Liver (tissue), 9 donors: ENCODE measurements around the gene KCNIP4. TPM values are rescaled to one million over a fixed set of nuclear protein-coding genes. Genes with fewer than 3 reads are reported as not detected.

Experiments used
- DNase-seq: peaks from one replicate; pipeline ENCODE4 v3.0.0-alpha.2; 2017; ENCODE audit warnings: low spot score
- H3K27ac ChIP-seq, 2 donors: one replicate each; pipeline ENCODE4 v1.7.0; 2013; ENCODE audit warnings: inconsistent platforms in 2 of 2, low read length in 2 of 2, control low read depth in 1 of 2, low read depth in 1 of 2, mild to moderate bottlenecking in 1 of 2
- H3K27me3 ChIP-seq, 4 donors: one replicate each; pipeline versions ENCODE4 v1.6.1 to v1.7.0; 2013; ENCODE audit warnings: low read length in 3 of 4, inconsistent platforms in 1 of 4, mild to moderate bottlenecking in 1 of 4, moderate library complexity in 1 of 4; ENCODE audit not compliant: control insufficient read depth in 4 of 4, insufficient read depth in 4 of 4
- H3K36me3 ChIP-seq, 4 donors: one replicate each; pipeline versions ENCODE4 v1.6.1 to v1.7.0; 2013; ENCODE audit warnings: low read length in 3 of 4, mild to moderate bottlenecking in 3 of 4, low read depth in 1 of 4, moderate library complexity in 1 of 4; ENCODE audit not compliant: control insufficient read depth in 4 of 4, insufficient read depth in 3 of 4
- H3K4me1 ChIP-seq, 4 donors: one replicate each; pipeline versions ENCODE4 v1.6.1 to v1.7.0; 2013; ENCODE audit warnings: low read length in 3 of 4, mild to moderate bottlenecking in 3 of 4, moderate library complexity in 1 of 4; ENCODE audit not compliant: control insufficient read depth in 4 of 4, insufficient read depth in 4 of 4
- H3K4me3 ChIP-seq, 3 donors: one replicate each; pipeline versions ENCODE4 v1.6.1 to v1.7.0; 2013; ENCODE audit warnings: low read length in 3 of 3, control low read depth in 1 of 3, low read depth in 1 of 3, mild to moderate bottlenecking in 1 of 3
- H3K9ac ChIP-seq, 2 donors: one replicate each; pipeline ENCODE4 v1.7.0; 2013; ENCODE audit warnings: low read length in 2 of 2, mild to moderate bottlenecking in 2 of 2, moderate library complexity in 2 of 2, control low read depth in 1 of 2, low read depth in 1 of 2
- H3K9me3 ChIP-seq, 4 donors: one replicate each; pipeline versions ENCODE4 v1.6.1 to v1.7.0; 2013; ENCODE audit warnings: low read length in 3 of 4; ENCODE audit not compliant: control insufficient read depth in 4 of 4
- FOXA1 ChIP-seq: IDR thresholded peaks from 2 replicates; pipeline ENCODE4 v1.6.1; 2016; ENCODE audit warnings: antibody characterized with exemption
- FOXA2 ChIP-seq: IDR thresholded peaks from 2 replicates; pipeline ENCODE4 v1.6.1; 2016; ENCODE audit warnings: antibody characterized with exemption
- GABPA ChIP-seq, 2 donors: IDR thresholded peaks in 1 of 2; conservative IDR thresholded peaks in 1 of 2; 2 replicates each; pipeline ENCODE4 v1.6.1; 2016; ENCODE audit warnings: antibody characterized with exemption in 2 of 2, mild to moderate bottlenecking in 1 of 2, moderate library complexity in 1 of 2
- HNF4A ChIP-seq, 2 donors: conservative IDR thresholded peaks; 2 replicates each; pipeline ENCODE4 v1.6.1; 2016; ENCODE audit warnings: antibody characterized with exemption in 2 of 2, mild to moderate bottlenecking in 2 of 2
- HNF4G ChIP-seq: IDR thresholded peaks from 2 replicates; pipeline ENCODE4 v1.6.1; 2016; ENCODE audit warnings: antibody characterized with exemption
- JUND ChIP-seq, 2 donors: IDR thresholded peaks; 2 replicates each; pipeline ENCODE4 v1.6.1; 2016; ENCODE audit warnings: antibody characterized with exemption in 2 of 2
- NR2F2 ChIP-seq: IDR thresholded peaks from 2 replicates; pipeline ENCODE4 v1.6.1; 2016; ENCODE audit warnings: antibody characterized with exemption
- RAD21 ChIP-seq, 2 donors: IDR thresholded peaks; 2 replicates each; pipeline ENCODE4 v1.6.1; 2016; ENCODE audit warnings: antibody characterized with exemption in 2 of 2, mild to moderate bottlenecking in 2 of 2
- RXRA ChIP-seq, 2 donors: IDR thresholded peaks; 2 replicates each; pipeline ENCODE4 v1.6.1; 2017 to 2018; ENCODE audit warnings: antibody characterized with exemption in 2 of 2, mild to moderate bottlenecking in 1 of 2
- SP1 ChIP-seq: IDR thresholded peaks from 2 replicates; pipeline ENCODE4 v1.6.1; 2018; ENCODE audit warnings: antibody characterized with exemption, mild to moderate bottlenecking
- TAF1 ChIP-seq: conservative IDR thresholded peaks from 2 replicates; pipeline ENCODE4 v1.6.1; 2016; ENCODE audit warnings: antibody characterized with exemption, mild to moderate bottlenecking
- YY1 ChIP-seq: IDR thresholded peaks from 2 replicates; pipeline ENCODE4 v1.6.1; 2016; ENCODE audit warnings: antibody characterized with exemption, mild to moderate bottlenecking
- WGBS: extraction: QIAGEN DNeasy Blood & Tissue Kit; methylation state at CpG from one replicate; pipeline ENCODE4 v1.1.7; 2013; 5-methylcytosine and 5-hydroxymethylcytosine counted together
- polyA plus RNA-seq, 2 donors: library from polyadenylated mRNA; stranded (reverse) in 1 of 2; unstranded in 1 of 2; fragments of 200-250 nt in 1 of 2; fragments of >200 nt in 1 of 2; fragmentation: Nextera tagmentation in 1 of 2; extraction: Ambion mirVana in 1 of 2; gene quantifications; one replicate each; pipeline versions ENCODE4 v1.2.1 to v1.2.3, GENCODE V29; 2013 to 2015
- total RNA-seq, 2 donors: library from RNA; depleted of rRNA; stranded (reverse); fragments of >200 nt; gene quantifications; one replicate each; pipeline ENCODE4 v1.2.3, GENCODE V29; 2014
- TF ChIP-seq, protein P1 (sequence below): fragments of 150-350 bp; IDR thresholded peaks from 2 replicates; pipeline ENCODE4 v1.5.1; 2017; ENCODE audit warnings: improper control_type of control experiment, low read depth, low read length; ENCODE audit not compliant: missing input control
- TF ChIP-seq, protein P2 (sequence below): IDR thresholded peaks from 2 replicates; pipeline ENCODE4 v1.6.1; 2016; ENCODE audit warnings: antibody characterized with exemption
- TF ChIP-seq, protein P3 (sequence below): IDR thresholded peaks from 2 replicates; pipeline ENCODE4 v1.6.1; 2016; ENCODE audit warnings: antibody characterized with exemption
- TF ChIP-seq, protein P4 (sequence below): IDR thresholded peaks from 2 replicates; pipeline ENCODE4 v1.6.1; 2016; ENCODE audit warnings: antibody characterized with exemption
- donor health status: healthy.
- donor health status: healthy.
- donor health status: healthy.
- donor health status: healthy.
- donor health status: healthy.

KCNIP4 gene
- total and polyA plus RNA-seq, 4 donors = 0.08 to 0.14 TPM; not detected in 2

DNA sequence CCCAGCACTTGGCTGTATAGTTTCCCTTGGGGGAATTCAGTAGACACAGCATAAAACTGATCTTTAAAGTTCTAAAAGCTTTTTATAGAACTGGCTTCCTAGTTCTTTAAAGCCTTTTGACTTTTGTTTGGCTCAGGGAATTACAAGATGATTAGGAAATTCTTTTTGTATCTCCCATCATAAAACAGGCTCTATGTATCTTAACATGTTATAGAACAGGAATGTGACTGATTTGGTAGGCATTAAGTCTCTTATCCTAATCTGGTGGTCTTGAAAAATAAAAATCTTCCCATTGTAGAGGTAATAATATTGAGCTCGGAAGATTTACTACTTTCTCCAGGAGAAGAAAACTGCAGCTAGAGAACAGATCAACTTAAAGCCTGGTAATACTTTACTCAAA is 262.7 kb downstream of the KCNIP4 start:
- WGBS = 85% methylated on average over 1 of the region's 1 CpG
- H3K4me1 ChIP-seq = no peaks in the 10 kb centered on the region
- TF ChIP-seq FOXA1 (no peak), TAF1 (no peak), HNF4G (no peak), NR2F2 (no peak), YY1 (no peak), GABPA (IDR thresholded peaks at IDR 0.05 in 1 of 2, conservative IDR thresholded peaks at IDR 0.05 in 1 of 2) (no peak), FOXA2 (no peak), RXRA (IDR thresholded peaks at IDR 0.05) (no peak)
- TF ChIP-seq, protein P1, sequence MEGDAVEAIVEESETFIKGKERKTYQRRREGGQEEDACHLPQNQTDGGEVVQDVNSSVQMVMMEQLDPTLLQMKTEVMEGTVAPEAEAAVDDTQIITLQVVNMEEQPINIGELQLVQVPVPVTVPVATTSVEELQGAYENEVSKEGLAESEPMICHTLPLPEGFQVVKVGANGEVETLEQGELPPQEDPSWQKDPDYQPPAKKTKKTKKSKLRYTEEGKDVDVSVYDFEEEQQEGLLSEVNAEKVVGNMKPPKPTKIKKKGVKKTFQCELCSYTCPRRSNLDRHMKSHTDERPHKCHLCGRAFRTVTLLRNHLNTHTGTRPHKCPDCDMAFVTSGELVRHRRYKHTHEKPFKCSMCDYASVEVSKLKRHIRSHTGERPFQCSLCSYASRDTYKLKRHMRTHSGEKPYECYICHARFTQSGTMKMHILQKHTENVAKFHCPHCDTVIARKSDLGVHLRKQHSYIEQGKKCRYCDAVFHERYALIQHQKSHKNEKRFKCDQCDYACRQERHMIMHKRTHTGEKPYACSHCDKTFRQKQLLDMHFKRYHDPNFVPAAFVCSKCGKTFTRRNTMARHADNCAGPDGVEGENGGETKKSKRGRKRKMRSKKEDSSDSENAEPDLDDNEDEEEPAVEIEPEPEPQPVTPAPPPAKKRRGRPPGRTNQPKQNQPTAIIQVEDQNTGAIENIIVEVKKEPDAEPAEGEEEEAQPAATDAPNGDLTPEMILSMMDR = no peak
- TF ChIP-seq, protein P2, sequence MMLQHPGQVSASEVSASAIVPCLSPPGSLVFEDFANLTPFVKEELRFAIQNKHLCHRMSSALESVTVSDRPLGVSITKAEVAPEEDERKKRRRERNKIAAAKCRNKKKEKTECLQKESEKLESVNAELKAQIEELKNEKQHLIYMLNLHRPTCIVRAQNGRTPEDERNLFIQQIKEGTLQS = no peak
- TF ChIP-seq, protein P3, sequence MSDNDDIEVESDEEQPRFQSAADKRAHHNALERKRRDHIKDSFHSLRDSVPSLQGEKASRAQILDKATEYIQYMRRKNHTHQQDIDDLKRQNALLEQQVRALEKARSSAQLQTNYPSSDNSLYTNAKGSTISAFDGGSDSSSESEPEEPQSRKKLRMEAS = no peak

DNA sequence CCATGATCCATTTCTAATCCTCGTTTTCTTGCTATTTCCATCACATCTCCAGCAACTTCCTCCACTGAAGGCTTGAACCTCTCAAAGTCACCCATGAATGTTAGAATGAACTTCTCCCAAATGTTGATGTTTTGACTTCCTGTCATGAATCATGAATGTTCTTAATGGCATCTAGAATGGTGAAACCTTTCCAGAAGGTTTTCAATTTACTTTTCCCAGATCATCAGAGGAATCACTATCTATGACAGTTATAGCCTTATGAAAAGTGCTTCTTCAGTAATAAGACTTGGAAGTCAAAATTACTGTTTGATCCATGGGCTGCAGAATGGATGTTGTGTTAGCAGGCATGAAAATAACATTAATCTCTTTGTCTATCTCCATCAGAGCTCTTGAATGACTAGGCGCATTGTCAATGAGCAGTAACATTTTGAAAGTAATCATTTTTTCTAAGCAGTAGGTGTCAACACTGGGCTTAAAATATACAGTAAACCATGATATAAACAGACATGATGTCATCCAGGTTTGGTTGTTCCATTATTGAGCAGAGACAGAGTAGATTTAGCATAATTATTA is 268.2 kb downstream of the KCNIP4 start:
- H3K9me3 ChIP-seq = no peaks in the 10 kb centered on the region
- no peak overlapping the region for H3K27ac ChIP-seq
- 63% methylated on average over 2 of the region's 2 CpGs for WGBS
- H3K4me1 ChIP-seq = no peaks in the 10 kb centered on the region
- H3K27me3 ChIP-seq = no peaks in the 10 kb centered on the region
- TF ChIP-seq YY1 = no peak
- no peak for TF ChIP-seq RAD21 (IDR thresholded peaks at IDR 0.05)
- TF ChIP-seq, protein P4, sequence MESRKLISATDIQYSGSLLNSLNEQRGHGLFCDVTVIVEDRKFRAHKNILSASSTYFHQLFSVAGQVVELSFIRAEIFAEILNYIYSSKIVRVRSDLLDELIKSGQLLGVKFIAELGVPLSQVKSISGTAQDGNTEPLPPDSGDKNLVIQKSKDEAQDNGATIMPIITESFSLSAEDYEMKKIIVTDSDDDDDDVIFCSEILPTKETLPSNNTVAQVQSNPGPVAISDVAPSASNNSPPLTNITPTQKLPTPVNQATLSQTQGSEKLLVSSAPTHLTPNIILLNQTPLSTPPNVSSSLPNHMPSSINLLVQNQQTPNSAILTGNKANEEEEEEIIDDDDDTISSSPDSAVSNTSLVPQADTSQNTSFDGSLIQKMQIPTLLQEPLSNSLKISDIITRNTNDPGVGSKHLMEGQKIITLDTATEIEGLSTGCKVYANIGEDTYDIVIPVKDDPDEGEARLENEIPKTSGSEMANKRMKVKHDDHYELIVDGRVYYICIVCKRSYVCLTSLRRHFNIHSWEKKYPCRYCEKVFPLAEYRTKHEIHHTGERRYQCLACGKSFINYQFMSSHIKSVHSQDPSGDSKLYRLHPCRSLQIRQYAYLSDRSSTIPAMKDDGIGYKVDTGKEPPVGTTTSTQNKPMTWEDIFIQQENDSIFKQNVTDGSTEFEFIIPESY = no peak
- TF ChIP-seq JUND (IDR thresholded peaks at IDR 0.05) = no peak
- TF ChIP-seq, protein P1 = no peak
- TF ChIP-seq FOXA1 = no peak
- no peak for TF ChIP-seq FOXA2
- TF ChIP-seq TAF1 = no peak
- TF ChIP-seq HNF4A (conservative IDR thresholded peaks at IDR 0.05) = no peak
- TF ChIP-seq NR2F2 = no peak
- no peak for TF ChIP-seq HNF4G
- no peak for TF ChIP-seq SP1
- H3K9ac ChIP-seq = no peak overlapping the region
- H3K36me3 ChIP-seq = no peaks in the 10 kb centered on the region
- no peak overlapping the region for H3K4me3 ChIP-seq
- DNase-seq = no peak

More for the DNA sequence above, 262.7 kb downstream of the KCNIP4 start:
- no peak for DNase-seq
- Histone ChIP-seq H3K36me3 (no peaks in the 10 kb centered on the region), H3K9me3 (no peaks in the 10 kb centered on the region), H3K27me3 (no peaks in the 10 kb centered on the region), H3K4me3 (no peak overlapping the region), H3K27ac (no peak overlapping the region), H3K9ac (no peak overlapping the region)
